SU-DHL-6 (cell line): Measurements from ENCODE around the gene TBCCD1.
"Not testable (repeated sequence)": the region's sequence is repeated elsewhere in the genome, so short reads cannot be mapped to it uniquely, and the experiment has no call there.

Experiments
- H2AFZ ChIP-seq: fragments of 200-600 bp; sonication (generic); 2 replicates; pipeline ENCODE4 v1.6.1; 2014; ENCODE audit warnings: low read depth, mild to moderate bottlenecking, moderate library complexity, mixed read lengths, antibody characterized with exemption, low read length; ENCODE audit not compliant: severe bottlenecking
- H3F3A ChIP-seq: fragments of 200-600 bp; shearing (Covaris generic); 2 replicates; pipeline ENCODE4 v1.6.0; 2016; ENCODE audit warnings: antibody characterized with exemption, mild to moderate bottlenecking; ENCODE audit not compliant: insufficient read depth
- H3K27ac ChIP-seq: fragments of 200-600 bp; sonication (generic); 2 replicates; pipeline ENCODE4 v1.5.1; 2016; ENCODE audit warnings: low read depth, mild to moderate bottlenecking, low read length, moderate library complexity, mixed read lengths
- H3K27me3 ChIP-seq: fragments of 200-600 bp; sonication (generic), shearing (Covaris generic); 2 replicates; pipeline ENCODE4 v1.6.0; 2014; ENCODE audit warnings: mild to moderate bottlenecking, low read length
- H3K36me3 ChIP-seq: fragments of 200-600 bp; sonication (generic); 2 replicates; pipeline ENCODE4 v1.6.1; 2014; ENCODE audit warnings: mild to moderate bottlenecking, low read length, mixed read lengths
- H3K4me2 ChIP-seq: fragments of 300-600, 200-600 bp; shearing (Covaris generic), sonication (generic); 2 replicates; pipeline ENCODE4 v1.6.0; 2014; ENCODE audit warnings: low read length, low read depth, mild to moderate bottlenecking; ENCODE audit not compliant: poor library complexity, severe bottlenecking
- H3K4me3 ChIP-seq: fragments of 200-600 bp; sonication (generic); 2 replicates; pipeline ENCODE4 v1.5.1; 2014; ENCODE audit warnings: antibody characterized with exemption, low read length, mild to moderate bottlenecking, mixed read lengths; ENCODE audit not compliant: insufficient read depth, poor library complexity, severe bottlenecking
- H3K79me2 ChIP-seq: fragments of 200-600 bp; sonication (generic); 2 replicates; pipeline ENCODE4 v1.6.1; 2014; ENCODE audit warnings: mild to moderate bottlenecking, low read length, moderate library complexity; ENCODE audit not compliant: insufficient read depth
- H3K9ac ChIP-seq: fragments of 200-600 bp; sonication (generic); 2 replicates; pipeline ENCODE4 v1.7.0; 2014; ENCODE audit warnings: mild to moderate bottlenecking, low read length
- H3K9me2 ChIP-seq: fragments of 200-600 bp; sonication (generic); replicated peaks from 2 replicates; pipeline ENCODE4 v1.6.1; 2014; ENCODE audit warnings: low read length; ENCODE audit not compliant: insufficient read depth
- H3K9me3 ChIP-seq: fragments of 200-600 bp; sonication (generic); 2 replicates; pipeline ENCODE4 v1.6.1; 2014; ENCODE audit warnings: low read length, mixed read lengths; ENCODE audit not compliant: insufficient read depth
- H4K20me1 ChIP-seq: fragments of 200-600 bp; sonication (generic); 2 replicates; pipeline ENCODE4 v1.6.1; 2014; ENCODE audit warnings: low read depth, mild to moderate bottlenecking, antibody characterized with exemption, low read length, moderate library complexity, mixed read lengths
- EZH2phosphoT487 ChIP-seq: fragments of 200-600 bp; sonication (generic), shearing (Covaris generic); conservative IDR thresholded peaks from 2 replicates; pipeline ENCODE4 v1.6.1; 2018; ENCODE audit warnings: mild to moderate bottlenecking, antibody characterized with exemption, low read length, moderate library complexity, mixed read lengths
- TF ChIP-seq, protein P1 (sequence below): fragments of 200-600 bp; sonication (generic); IDR thresholded peaks from one replicate; pipeline ENCODE4 v1.5.1; 2017; ENCODE audit warnings: antibody characterized with exemption, mild to moderate bottlenecking, low read length, moderate library complexity; ENCODE audit not compliant: insufficient read depth, poor library complexity, severe bottlenecking

TBCCD1 gene

DNA sequence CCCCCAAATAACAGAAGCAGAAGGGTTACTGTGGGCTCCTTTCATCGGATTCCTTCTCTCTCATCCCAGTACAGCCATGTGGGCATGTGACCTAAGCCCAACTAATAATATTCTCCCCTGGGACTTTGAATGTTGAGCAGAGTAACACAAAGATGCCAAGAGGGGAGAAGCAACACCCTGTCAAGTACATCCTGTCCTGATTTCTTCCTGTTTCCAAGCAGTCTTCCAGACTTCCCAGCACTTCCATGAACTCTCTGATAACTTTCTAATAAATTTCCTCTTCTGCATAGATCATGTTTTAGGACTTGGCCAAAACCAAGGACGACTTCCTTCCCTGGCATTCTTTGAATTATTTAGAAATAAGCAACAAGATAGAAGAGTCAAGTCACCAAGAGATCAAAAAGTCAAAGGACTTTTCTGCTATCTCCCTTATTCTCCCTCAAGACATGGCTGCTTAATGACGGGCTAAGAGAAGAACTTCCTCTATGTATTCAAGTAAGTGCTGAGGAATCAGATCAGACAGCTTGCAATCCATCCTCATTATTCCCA lies 60.9 kb downstream of the TBCCD1 start:
- TF ChIP-seq, protein P1, sequence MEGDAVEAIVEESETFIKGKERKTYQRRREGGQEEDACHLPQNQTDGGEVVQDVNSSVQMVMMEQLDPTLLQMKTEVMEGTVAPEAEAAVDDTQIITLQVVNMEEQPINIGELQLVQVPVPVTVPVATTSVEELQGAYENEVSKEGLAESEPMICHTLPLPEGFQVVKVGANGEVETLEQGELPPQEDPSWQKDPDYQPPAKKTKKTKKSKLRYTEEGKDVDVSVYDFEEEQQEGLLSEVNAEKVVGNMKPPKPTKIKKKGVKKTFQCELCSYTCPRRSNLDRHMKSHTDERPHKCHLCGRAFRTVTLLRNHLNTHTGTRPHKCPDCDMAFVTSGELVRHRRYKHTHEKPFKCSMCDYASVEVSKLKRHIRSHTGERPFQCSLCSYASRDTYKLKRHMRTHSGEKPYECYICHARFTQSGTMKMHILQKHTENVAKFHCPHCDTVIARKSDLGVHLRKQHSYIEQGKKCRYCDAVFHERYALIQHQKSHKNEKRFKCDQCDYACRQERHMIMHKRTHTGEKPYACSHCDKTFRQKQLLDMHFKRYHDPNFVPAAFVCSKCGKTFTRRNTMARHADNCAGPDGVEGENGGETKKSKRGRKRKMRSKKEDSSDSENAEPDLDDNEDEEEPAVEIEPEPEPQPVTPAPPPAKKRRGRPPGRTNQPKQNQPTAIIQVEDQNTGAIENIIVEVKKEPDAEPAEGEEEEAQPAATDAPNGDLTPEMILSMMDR: no peak
- no peak for TF ChIP-seq EZH2phosphoT487
- Histone ChIP-seq H4K20me1 (no peaks in the 10 kb centered on the region), H2AFZ (no peak overlapping the region), H3K27me3 (no peaks in the 10 kb centered on the region), H3K9me3 (no peaks in the 10 kb centered on the region), H3K9ac (no peak overlapping the region), H3K9me2 (no peaks in the 10 kb centered on the region), H3K27ac (no peak overlapping the region), H3K79me2 (no peaks in the 10 kb centered on the region), H3K4me3 (no peak overlapping the region), H3K36me3 (no peaks in the 10 kb centered on the region), H3F3A (no peaks in the 10 kb centered on the region), H3K4me2 (no peak overlapping the region)

DNA sequence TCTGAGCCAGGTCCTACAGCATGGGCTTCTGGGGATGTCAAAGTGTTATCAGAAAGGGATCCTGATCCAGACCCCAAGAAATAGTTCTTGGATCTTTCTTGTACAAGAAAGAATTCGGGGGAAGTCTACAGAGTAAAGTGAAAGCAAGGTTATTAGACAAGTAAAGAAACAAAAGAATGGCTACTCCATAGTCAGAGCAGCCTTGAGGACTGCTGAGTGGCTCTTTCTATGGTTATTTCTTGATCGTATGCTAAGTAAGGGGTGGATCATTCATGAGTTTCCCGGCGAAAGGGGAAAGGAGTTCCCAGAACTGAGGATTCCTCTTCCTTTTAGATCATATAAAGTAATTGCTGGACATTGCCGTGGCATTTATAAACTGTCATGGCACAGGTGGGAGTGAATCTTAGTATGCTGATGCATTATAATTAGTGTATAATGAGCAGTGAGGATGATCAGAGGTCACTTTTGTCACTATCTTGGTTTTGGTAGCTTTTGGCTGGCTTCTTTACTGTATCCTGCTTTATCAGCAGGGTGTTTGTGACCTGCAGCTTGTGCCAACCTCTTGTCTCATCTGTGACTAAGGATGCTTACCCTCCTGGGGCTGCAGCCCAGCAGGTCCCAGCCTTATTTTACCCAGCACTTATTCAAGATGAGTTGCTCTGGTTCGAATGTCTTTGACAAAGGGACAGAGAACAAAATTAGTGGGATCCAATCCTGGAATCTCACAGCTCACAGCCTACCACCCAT lies 64.0 kb downstream of the TBCCD1 start:
- Histone ChIP-seq H3K4me3 (no peak overlapping the region), H3K9me2 (no peaks in the 10 kb centered on the region), H3K79me2 (no peaks in the 10 kb centered on the region), H3F3A (no peaks in the 10 kb centered on the region), H3K4me2 (no peak overlapping the region), H3K36me3 (no peaks in the 10 kb centered on the region), H4K20me1 (no peaks in the 10 kb centered on the region), H3K9me3 (no peaks in the 10 kb centered on the region), H2AFZ (no peak overlapping the region), H3K9ac (no peak overlapping the region), H3K27me3 (no peaks in the 10 kb centered on the region), H3K27ac (no peak overlapping the region)
- TF ChIP-seq, protein P1: no peak
- no peak for TF ChIP-seq EZH2phosphoT487

DNA sequence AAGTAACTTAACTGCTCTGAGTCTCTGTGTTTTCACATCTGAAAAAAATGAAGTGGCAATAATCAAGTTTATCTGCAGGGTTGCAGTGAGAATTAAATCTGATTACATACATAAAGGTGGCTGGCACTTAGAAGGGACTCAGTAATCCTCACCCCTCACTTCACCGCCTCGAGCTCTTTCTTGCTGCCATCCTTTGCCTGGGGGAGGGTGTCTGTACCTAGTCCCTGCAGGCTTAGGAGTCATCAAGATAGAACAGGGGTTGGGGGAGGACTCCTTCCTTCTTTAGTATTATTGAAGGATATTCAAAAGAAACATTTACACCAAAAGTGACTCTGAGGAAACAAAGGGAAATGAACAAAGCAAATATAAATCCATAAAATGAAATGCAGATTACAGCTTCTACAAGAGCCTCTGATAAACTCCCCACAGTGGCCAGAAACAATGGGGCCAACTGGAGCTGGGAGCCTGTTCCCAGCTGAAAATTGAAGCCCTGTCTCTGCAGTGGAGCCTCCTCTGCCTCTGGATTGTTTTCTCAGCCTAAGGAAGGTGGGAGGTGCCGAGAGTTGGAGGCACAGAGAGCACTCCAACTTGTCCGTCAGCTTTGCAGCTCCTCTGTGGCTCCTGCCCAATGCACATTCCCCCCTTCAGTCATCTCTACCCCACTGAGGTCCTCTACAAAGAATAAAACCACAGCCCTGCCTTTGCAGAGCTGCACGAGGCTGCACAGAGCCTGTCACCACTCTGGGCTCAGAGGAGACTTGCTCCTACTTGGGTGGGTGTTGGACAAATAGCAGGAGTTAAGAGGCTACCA lies 64.8 kb downstream of the TBCCD1 start:
- Histone ChIP-seq H3K9me3 (no peaks in the 10 kb centered on the region), H2AFZ (no peak overlapping the region), H3K9ac (no peak overlapping the region), H3K36me3 (no peaks in the 10 kb centered on the region), H4K20me1 (no peaks in the 10 kb centered on the region), H3K27ac (no peak overlapping the region), H3K27me3 (no peaks in the 10 kb centered on the region), H3K4me3 (no peak overlapping the region), H3F3A (no peaks in the 10 kb centered on the region), H3K9me2 (no peaks in the 10 kb centered on the region), H3K4me2 (no peak overlapping the region), H3K79me2 (no peaks in the 10 kb centered on the region)
- TF ChIP-seq, protein P1: no peak

DNA sequence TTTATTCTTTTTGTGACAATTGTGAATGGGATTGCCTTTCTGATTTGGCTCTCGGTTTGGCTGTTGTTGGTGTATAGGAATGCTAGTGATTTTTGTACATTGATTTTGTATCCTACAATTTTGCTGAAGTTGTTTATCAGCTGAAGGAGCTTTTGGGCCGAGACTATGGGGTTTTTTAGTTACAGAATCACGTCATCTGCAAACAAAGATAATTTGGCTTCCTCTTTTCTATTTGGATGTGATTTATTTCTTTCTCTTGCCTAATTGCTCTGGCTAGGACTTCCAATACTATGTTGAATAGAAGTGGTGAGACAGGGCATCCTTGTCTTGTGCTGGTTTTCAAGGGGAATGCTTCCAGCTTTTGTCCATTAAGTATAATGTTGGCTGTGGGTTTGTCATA lies 67.2 kb downstream of the TBCCD1 start:
- H4K20me1 ChIP-seq, H3K9ac ChIP-seq, H2AFZ ChIP-seq, H3K27ac ChIP-seq, H3K36me3 ChIP-seq, H3K9me3 ChIP-seq, H3K27me3 ChIP-seq, H3K9me2 ChIP-seq, H3K79me2 ChIP-seq, H3K4me3 ChIP-seq, H3K4me2 ChIP-seq, H3F3A ChIP-seq: not testable (repeated sequence)

DNA sequence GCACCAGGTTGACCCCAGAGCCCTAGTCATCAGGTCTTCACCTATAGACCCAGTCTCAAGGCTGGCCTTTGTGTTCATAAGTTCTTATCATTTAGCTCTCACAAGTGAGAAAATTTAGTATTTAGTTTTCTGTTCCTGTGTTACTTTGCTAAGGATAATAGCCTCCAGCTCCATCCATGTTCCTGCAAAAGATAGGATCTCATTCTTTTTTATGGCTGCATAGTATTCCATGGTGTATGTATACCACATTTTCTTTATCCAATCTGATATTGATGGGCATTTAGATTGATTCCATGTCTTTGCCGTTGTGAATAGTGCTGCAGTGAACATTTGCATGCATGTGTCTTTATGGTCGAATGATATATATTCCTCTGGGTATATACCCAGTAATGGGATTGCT lies 69.1 kb downstream of the TBCCD1 start:
- not testable (repeated sequence) for H3K79me2 ChIP-seq, H3K4me2 ChIP-seq, H3K27ac ChIP-seq, H3K4me3 ChIP-seq, H3K36me3 ChIP-seq, H3K9ac ChIP-seq, H3K9me3 ChIP-seq, H2AFZ ChIP-seq, H3F3A ChIP-seq, H3K27me3 ChIP-seq, H4K20me1 ChIP-seq, H3K9me2 ChIP-seq
